Glutamatergic neuron (in vitro differentiated cells): ENCODE results near the gene PLA2G4A. TPM values are rescaled to one million over a fixed set of nuclear protein-coding genes. Genes with fewer than 3 reads are reported as not detected.

Experiments used
- DNase-seq: peaks from one replicate; pipeline ENCODE4 v3.0.0; 2022
- H3K27ac Mint-ChIP-seq: one replicate; pipeline ENCODE4 v1.8.0; 2020; ENCODE audit warnings: mild to moderate bottlenecking, mixed read lengths, inconsistent platforms; ENCODE audit not compliant: unreplicated experiment
- H3K27me3 Mint-ChIP-seq: one replicate; pipeline ENCODE4 v1.8.0; 2020; ENCODE audit warnings: mild to moderate bottlenecking, moderate library complexity, mixed read lengths, inconsistent platforms; ENCODE audit not compliant: unreplicated experiment
- H3K36me3 Mint-ChIP-seq: one replicate; pipeline ENCODE4 v1.8.0; 2020; ENCODE audit warnings: mild to moderate bottlenecking, mixed read lengths, inconsistent platforms; ENCODE audit not compliant: unreplicated experiment
- H3K4me1 Mint-ChIP-seq: one replicate; pipeline ENCODE4 v1.8.0; 2020; ENCODE audit warnings: mild to moderate bottlenecking, low read depth, mixed read lengths, inconsistent platforms; ENCODE audit not compliant: unreplicated experiment
- H3K4me3 Mint-ChIP-seq: one replicate; pipeline ENCODE4 v1.8.0; 2020; ENCODE audit warnings: mild to moderate bottlenecking, mixed read lengths, inconsistent platforms; ENCODE audit not compliant: unreplicated experiment
- H3K9me3 Mint-ChIP-seq: one replicate; pipeline ENCODE4 v1.8.0; 2020; ENCODE audit warnings: mild to moderate bottlenecking, moderate library complexity, mixed read lengths, inconsistent platforms; ENCODE audit not compliant: unreplicated experiment
- CTCF ChIP-seq: fragments of 200-600 bp; sonication (generic); IDR thresholded peaks from one replicate; pipeline ENCODE4 v1.5.0; 2021; ENCODE audit not compliant: partially characterized antibody, unreplicated experiment
- total RNA-seq: library from RNA; stranded (reverse); fragmentation: NEBNext Ultra II Directional; extraction: Animal tissue kit (Norgen Biotek cat#: 25700); gene quantifications from one replicate; pipeline ENCODE4 v1.2.1, GENCODE V29; 2021; ENCODE audit not compliant: unreplicated experiment

PLA2G4A gene
- total RNA-seq, 1 donor from 2014 or later = not detected

- TF ChIP-seq CTCF = no peak
- Mint-ChIP-seq H3K4me3 (no peak overlapping the region), H3K9me3 (no peaks in the 10 kb centered on the region), H3K27me3 (no peaks in the 10 kb centered on the region), H3K4me1 (no peaks in the 10 kb centered on the region), H3K27ac (no peak overlapping the region), H3K36me3 (no peaks in the 10 kb centered on the region)
- DNase-seq = no peak
Observed at GRCh38 chr1:186884251-186884650, 55.5 kb downstream of the PLA2G4A start.

GRCh38 chr1:186887203-186887602, 58.5 kb downstream of the PLA2G4A start:
- no peaks in the 10 kb centered on the region for H3K9me3 Mint-ChIP-seq

GRCh38 chr1:186888367-186888766, 59.6 kb downstream of the PLA2G4A start:
- Mint-ChIP-seq H3K4me3 (no peak overlapping the region), H3K4me1 (no peaks in the 10 kb centered on the region), H3K27me3 (no peaks in the 10 kb centered on the region), H3K9me3 (no peaks in the 10 kb centered on the region), H3K27ac (no peak overlapping the region), H3K36me3 (no peaks in the 10 kb centered on the region)
- no peak for TF ChIP-seq CTCF
- DNase-seq = no peak

More at GRCh38 chr1:186887203-186887602, 58.5 kb downstream of the PLA2G4A start:
- Mint-ChIP-seq H3K27ac (no peak overlapping the region), H3K4me1 (no peaks in the 10 kb centered on the region), H3K27me3 (no peaks in the 10 kb centered on the region), H3K4me3 (no peak overlapping the region), H3K36me3 (no peaks in the 10 kb centered on the region)
- no peak for TF ChIP-seq CTCF
- no peak for DNase-seq

GRCh38 chr1:186892936-186893335, 64.2 kb downstream of the PLA2G4A start:
- Mint-ChIP-seq H3K9me3 (no peaks in the 10 kb centered on the region), H3K27me3 (no peaks in the 10 kb centered on the region), H3K4me1 (no peaks in the 10 kb centered on the region), H3K27ac (no peak overlapping the region), H3K36me3 (no peaks in the 10 kb centered on the region), H3K4me3 (no peak overlapping the region)
- no peak for DNase-seq
- TF ChIP-seq CTCF = no peak

- Mint-ChIP-seq H3K27me3 (no peaks in the 10 kb centered on the region), H3K9me3 (no peaks in the 10 kb centered on the region), H3K4me3 (no peak overlapping the region), H3K36me3 (no peaks in the 10 kb centered on the region), H3K4me1 (no peaks in the 10 kb centered on the region), H3K27ac (no peak overlapping the region)
- DNase-seq = no peak
- TF ChIP-seq CTCF = no peak
Observed at GRCh38 chr1:186894415-186894814, 65.7 kb downstream of the PLA2G4A start.
